ENCODE measurements around the gene FAM171A1. TPM values are rescaled to one million over a fixed set of nuclear protein-coding genes. Genes with fewer than 3 reads are reported as not detected.

Gene FAM171A1
- total RNA-seq, 1 experiment from 2014 or later = 19.2 TPM

DNA sequence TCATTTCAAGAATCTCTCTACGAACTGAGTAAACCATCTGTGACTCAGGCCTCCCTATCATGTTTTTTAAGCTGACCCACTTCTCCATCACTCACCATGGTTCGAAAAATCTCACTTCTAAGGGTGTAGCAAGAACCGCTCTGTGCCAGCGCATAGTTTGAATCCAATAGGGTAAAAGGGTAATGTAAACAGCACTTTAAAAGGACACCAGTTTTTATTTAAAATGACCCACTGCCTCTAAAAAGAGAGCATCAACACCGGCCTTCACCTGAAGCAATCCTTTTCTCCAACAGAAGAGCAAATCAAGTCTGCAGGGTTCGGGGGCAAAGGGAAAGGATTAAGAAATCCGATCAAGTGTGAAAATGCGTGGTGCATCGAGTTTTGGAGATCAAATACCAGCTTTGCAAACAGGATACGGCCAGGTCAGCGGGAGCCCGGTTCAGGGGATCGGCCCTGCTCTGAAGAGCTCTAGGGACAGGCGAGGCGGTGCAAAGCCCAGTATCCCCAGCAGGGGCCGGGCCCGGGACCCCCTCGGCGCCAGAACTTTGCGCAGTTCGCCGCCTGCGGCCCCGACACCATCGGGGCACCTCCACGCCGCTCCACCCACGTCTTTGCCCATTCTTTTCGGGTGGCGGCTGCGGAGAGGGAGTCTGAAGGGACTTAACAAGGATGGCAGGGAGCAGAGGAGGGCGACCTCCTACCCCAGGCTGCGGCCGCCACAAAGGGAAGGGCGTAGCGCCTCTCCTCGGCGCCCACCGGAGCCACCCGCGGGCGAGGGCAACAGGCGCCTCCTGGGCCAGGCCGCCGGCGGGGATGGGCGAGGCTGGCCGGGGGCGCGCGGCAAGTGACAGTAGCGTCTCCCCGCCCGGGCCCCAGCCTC lies 203.4 kb downstream of the FAM171A1 start:
- Histone ChIP-seq H3K4me3 (ENCODE audit: low read depth in 2 of 2, low read length in 2 of 2) (peak overlapping the region; percentile 64 to 70), H3K36me3 (ENCODE audit: control insufficient read depth, insufficient read depth, low read length) (no peaks in the 10 kb centered on the region; the same call in 1 of the 2 replicates), H3K4me1 (ENCODE audit: control insufficient read depth, insufficient read depth, low read length) (peaks cover 16% of the 10 kb centered on the region), H3K9me3 (ENCODE audit: control insufficient read depth, insufficient read depth, low read depth, low read length) (no peaks in the 10 kb centered on the region), H3K27me3 (ENCODE audit: control insufficient read depth, insufficient read depth, low read length) (no peaks in the 10 kb centered on the region), H3K27ac (ENCODE audit: low read length) (peak overlapping the region; percentile 79)
- peak; percentile 72 for ATAC-seq
- ChIA-PET POLR2A (no interaction called here), CTCF (interaction anchor here (0.6 kb wide), 1 partner anchor 13 kb away, joined by 17 read pairs; no protein-coding TSS in a partner anchor)
- in situ Hi-C loops (cut with HindIII; ENCODE audit: low pct_unique_long_range_greater_than_20kb, low sequenced_read_pairs) = no loop called here
- no TSS peak for BruUV-seq (replicated peaks)
- TF ChIP-seq TCF7L2 (IDR thresholded peaks at IDR 0.05; ENCODE audit: low read depth, low read length) (no peak), POLR2AphosphoS5 (IDR thresholded peaks at IDR 0.05; ENCODE audit: low read depth, low read length) (no peak), SIN3A (IDR thresholded peaks at IDR 0.05; ENCODE audit: borderline replicate concordance, insufficient read depth, low read depth, low read length) (no peak)
- TF ChIP-seq, protein P1, sequence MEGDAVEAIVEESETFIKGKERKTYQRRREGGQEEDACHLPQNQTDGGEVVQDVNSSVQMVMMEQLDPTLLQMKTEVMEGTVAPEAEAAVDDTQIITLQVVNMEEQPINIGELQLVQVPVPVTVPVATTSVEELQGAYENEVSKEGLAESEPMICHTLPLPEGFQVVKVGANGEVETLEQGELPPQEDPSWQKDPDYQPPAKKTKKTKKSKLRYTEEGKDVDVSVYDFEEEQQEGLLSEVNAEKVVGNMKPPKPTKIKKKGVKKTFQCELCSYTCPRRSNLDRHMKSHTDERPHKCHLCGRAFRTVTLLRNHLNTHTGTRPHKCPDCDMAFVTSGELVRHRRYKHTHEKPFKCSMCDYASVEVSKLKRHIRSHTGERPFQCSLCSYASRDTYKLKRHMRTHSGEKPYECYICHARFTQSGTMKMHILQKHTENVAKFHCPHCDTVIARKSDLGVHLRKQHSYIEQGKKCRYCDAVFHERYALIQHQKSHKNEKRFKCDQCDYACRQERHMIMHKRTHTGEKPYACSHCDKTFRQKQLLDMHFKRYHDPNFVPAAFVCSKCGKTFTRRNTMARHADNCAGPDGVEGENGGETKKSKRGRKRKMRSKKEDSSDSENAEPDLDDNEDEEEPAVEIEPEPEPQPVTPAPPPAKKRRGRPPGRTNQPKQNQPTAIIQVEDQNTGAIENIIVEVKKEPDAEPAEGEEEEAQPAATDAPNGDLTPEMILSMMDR (IDR thresholded peaks at IDR 0.05) = no peak; the same call in none of the 2 replicates
- TF ChIP-seq, protein P2, sequence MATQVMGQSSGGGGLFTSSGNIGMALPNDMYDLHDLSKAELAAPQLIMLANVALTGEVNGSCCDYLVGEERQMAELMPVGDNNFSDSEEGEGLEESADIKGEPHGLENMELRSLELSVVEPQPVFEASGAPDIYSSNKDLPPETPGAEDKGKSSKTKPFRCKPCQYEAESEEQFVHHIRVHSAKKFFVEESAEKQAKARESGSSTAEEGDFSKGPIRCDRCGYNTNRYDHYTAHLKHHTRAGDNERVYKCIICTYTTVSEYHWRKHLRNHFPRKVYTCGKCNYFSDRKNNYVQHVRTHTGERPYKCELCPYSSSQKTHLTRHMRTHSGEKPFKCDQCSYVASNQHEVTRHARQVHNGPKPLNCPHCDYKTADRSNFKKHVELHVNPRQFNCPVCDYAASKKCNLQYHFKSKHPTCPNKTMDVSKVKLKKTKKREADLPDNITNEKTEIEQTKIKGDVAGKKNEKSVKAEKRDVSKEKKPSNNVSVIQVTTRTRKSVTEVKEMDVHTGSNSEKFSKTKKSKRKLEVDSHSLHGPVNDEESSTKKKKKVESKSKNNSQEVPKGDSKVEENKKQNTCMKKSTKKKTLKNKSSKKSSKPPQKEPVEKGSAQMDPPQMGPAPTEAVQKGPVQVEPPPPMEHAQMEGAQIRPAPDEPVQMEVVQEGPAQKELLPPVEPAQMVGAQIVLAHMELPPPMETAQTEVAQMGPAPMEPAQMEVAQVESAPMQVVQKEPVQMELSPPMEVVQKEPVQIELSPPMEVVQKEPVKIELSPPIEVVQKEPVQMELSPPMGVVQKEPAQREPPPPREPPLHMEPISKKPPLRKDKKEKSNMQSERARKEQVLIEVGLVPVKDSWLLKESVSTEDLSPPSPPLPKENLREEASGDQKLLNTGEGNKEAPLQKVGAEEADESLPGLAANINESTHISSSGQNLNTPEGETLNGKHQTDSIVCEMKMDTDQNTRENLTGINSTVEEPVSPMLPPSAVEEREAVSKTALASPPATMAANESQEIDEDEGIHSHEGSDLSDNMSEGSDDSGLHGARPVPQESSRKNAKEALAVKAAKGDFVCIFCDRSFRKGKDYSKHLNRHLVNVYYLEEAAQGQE (IDR thresholded peaks at IDR 0.05; ENCODE audit: insufficient read depth in 1 of 2, low read depth in 2 of 2, low read length in 1 of 2) = no peak
- no peak for DNase-seq (ENCODE audit: low read depth, low spot score)
- intact Hi-C loops (cut with micrococcal nuclease; ENCODE audit: unreplicated experiment) = no loop called here

DNA sequence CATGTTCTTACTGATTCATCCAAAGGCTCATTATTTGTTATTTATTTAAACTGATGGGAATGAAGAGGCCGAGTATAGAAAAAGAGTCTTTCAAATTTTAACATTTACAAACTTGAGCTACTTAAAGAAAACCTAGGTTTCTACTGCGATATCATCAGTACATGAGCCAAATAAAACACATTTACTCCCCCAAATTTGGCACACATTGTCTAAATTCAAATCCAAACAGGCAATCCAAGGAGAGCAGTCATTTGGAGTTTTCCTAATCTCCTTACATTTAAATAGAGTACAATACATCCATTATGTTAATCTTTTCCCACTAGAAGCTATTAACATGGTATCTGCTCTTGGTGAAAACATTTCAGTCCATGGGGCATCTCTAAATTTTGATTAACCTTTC lies 204.8 kb downstream of the FAM171A1 start:
- H3K27ac ChIP-seq (ENCODE audit: low read length) = 0 out of 2 replicates have a peak overlapping the region, but pooled peaks have one; percentile 29
- peaks cover 16% of the 10 kb centered on the region for H3K4me1 ChIP-seq (ENCODE audit: control insufficient read depth, insufficient read depth, low read length)
- BruUV-seq (replicated peaks) = no TSS peak
- in situ Hi-C loops (cut with HindIII; ENCODE audit: low pct_unique_long_range_greater_than_20kb, low sequenced_read_pairs) = no loop called here
- TF ChIP-seq POLR2AphosphoS5 (IDR thresholded peaks at IDR 0.05; ENCODE audit: low read depth, low read length) (no peak), SIN3A (IDR thresholded peaks at IDR 0.05; ENCODE audit: borderline replicate concordance, insufficient read depth, low read depth, low read length) (no peak), TCF7L2 (IDR thresholded peaks at IDR 0.05; ENCODE audit: low read depth, low read length) (no peak)
- TF ChIP-seq, protein P2 (IDR thresholded peaks at IDR 0.05; ENCODE audit: insufficient read depth in 1 of 2, low read depth in 2 of 2, low read length in 1 of 2) = no peak
- TF ChIP-seq, protein P1 (IDR thresholded peaks at IDR 0.05) = no peak
- peak overlapping the region; percentile 64 to 70; a peak in 3 of 4 replicates for H3K4me3 ChIP-seq (ENCODE audit: low read depth in 2 of 2, low read length in 2 of 2)
- H3K9me3 ChIP-seq (ENCODE audit: control insufficient read depth, insufficient read depth, low read depth, low read length) = no peaks in the 10 kb centered on the region
- intact Hi-C loops (cut with micrococcal nuclease; ENCODE audit: unreplicated experiment) = no loop called here
- ChIA-PET POLR2A (no interaction called here), CTCF (interaction anchor here (0.9 kb wide), 1 partner anchor 20 kb away, joined by 4 read pairs; no protein-coding TSS in a partner anchor)
- no peak for ATAC-seq
- no peaks in the 10 kb centered on the region; the same call in 1 of the 2 replicates for H3K36me3 ChIP-seq (ENCODE audit: control insufficient read depth, insufficient read depth, low read length)
- DNase-seq (ENCODE audit: low read depth, low spot score) = no peak
- H3K27me3 ChIP-seq (ENCODE audit: control insufficient read depth, insufficient read depth, low read length) = no peaks in the 10 kb centered on the region
